HG03460 (cell line): ENCODE measurements around the gene BPTF.
"Not testable (repeated sequence)": the region's sequence is repeated elsewhere in the genome, so short reads cannot be mapped to it uniquely, and the experiment has no call there.

ENCODE experiments used
- ATAC-seq: cut with Tn5 transposase; IDR thresholded peaks from one replicate; pipeline ENCODE4 v1.9.1; 2021; ENCODE audit not compliant: unreplicated experiment

BPTF gene

DNA sequence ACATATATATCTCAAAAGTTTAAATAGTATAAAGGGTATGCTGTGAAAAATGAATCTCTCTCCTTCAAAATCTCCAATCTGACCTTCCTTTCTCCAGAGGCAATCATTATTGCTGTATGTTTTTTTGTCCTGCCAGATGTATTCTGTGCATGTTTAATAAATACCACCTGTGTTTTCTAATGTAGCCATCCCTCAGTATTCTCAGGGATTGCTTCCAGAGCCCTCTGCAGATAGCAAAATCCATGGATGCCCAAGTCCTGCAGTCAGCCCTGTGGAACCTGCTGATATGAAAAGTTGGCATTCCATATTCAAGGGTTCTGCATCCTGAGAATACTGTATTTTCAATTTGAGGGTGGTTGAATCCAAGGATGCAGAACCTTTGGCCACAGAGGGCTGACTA, 42.9 kb downstream of the BPTF start:
- no peak for ATAC-seq

GRCh38 chr17:67879662-67880061, 54.4 kb downstream of the BPTF start:
- no peak for ATAC-seq

DNA sequence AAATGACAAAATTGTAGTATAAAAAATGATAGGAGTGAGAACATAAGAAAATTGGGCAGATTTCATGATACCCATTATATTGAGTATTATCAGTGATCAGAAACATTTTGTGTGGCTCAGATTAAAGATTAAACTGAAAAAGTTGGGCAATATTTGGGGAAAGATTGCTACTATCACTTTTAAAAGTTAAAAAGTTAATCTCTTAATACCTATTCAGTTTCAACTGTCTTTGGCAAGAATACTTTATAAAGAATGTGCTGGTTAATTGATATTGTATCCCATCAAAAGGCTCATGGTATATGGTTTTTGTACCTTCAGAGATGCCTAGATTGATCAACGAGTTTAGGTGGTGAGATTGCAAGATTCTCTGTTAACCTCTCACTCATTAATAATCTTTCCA, 55.8 kb downstream of the BPTF start:
- ATAC-seq, result no peak

GRCh38 chr17:67884741-67885140, 59.4 kb downstream of the BPTF start:
- ATAC-seq, result no peak

DNA sequence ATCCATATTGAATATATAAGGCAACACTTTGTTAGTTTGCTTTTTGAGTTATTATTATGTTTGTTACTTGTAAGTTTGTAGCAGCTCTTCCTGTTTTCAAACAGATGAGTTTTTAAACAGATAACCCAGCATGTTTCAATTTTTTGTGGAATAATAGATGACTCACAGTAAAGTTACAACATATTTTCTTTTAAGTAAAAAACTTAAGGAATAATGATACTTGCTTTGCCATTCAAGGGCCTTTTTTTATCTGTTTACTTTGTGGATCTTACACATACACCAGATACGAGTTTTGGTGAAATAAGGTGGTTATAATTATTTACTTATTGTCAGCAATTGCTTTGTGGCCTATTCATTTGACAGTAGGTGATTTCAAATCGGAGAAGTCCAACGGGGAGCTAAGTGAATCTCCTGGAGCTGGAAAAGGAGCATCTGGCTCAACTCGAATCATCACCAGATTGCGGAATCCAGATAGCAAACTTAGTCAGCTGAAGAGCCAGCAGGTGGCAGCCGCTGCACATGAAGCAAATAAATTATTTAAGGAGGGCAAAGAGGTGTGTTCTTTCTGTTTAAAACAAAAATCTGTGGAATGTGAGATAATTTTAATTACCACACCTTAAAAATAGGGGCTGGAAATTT, 66.3 kb downstream of the BPTF start:
- no peak for ATAC-seq

DNA sequence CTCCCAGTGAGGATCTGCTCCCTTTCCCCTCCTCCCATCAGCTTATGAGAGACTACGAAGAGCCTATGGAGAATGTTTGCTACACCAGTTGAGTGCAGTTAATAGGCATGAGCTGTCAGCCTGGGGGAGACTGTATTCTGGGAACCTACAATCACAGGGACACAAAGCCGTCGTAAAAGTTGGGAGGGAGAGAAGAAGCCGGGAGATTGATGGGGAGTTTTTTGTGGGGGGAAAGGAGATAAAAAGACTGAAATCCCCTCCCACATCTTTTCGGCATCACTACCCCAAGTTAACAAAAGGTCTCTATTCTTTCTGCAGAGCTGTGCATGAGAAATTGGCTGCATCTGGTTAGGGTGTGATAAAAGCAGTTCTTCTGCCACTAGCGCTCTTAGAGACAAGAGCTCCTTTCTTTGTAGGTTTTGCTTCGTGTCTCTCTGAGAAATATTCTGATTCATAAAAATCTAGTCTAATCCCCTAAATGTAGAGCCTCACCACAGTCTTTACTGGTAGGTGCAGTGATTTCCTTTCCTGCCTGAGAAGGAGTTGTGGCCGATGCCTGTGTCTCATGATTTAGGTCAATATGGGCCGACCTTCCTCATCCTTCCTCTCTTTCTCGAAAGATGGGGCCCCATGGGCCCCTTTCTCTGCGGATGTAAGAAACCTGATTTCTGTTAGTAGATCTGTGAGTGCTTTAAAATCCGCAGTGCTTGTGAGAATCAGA, 77.4 kb downstream of the BPTF start:
- no peak for ATAC-seq

GRCh38 chr17:67905298-67905697, 80.0 kb downstream of the BPTF start:
- ATAC-seq, result not testable (repeated sequence)

GRCh38 chr17:67910117-67910803, 85.0 kb downstream of the BPTF start:
- not testable (repeated sequence) for ATAC-seq

DNA sequence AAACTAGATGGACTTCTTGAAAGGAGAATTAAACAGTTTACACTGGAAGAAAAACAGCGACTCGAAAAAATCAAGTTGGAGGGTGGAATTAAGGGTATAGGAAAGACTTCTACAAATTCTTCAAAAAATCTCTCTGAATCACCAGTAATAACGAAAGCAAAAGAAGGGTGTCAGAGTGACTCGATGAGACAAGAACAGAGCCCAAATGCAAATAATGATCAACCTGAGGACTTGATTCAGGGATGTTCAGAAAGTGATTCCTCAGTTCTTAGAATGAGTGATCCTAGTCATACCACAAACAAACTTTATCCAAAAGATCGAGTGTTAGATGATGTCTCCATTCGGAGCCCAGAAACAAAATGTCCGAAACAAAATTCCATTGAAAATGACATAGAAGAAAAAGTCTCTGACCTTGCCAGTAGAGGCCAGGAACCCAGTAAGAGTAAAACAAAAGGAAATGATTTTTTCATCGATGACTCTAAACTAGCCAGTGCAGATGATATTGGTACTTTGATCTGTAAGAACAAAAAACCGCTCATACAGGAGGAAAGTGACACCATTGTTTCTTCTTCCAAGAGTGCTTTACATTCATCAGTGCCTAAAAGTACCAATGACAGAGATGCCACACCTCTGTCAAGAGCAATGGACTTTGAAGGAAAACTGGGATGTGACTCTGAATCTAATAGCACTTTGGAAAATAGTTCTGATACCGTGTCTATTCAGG, 85.9 kb downstream of the BPTF start:
- ATAC-seq, result no peak

DNA sequence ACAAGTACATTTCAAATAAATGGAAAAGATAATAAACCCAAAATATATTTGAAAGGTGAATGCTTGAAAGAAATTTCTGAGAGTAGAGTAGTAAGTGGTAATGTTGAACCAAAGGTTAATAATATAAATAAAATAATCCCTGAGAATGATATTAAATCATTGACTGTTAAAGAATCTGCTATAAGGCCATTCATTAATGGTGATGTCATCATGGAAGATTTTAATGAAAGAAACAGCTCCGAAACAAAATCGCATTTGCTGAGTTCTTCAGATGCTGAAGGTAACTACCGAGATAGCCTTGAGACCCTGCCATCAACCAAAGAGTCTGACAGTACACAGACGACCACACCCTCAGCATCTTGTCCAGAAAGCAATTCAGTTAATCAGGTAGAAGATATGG, 86.8 kb downstream of the BPTF start:
- no peak for ATAC-seq

DNA sequence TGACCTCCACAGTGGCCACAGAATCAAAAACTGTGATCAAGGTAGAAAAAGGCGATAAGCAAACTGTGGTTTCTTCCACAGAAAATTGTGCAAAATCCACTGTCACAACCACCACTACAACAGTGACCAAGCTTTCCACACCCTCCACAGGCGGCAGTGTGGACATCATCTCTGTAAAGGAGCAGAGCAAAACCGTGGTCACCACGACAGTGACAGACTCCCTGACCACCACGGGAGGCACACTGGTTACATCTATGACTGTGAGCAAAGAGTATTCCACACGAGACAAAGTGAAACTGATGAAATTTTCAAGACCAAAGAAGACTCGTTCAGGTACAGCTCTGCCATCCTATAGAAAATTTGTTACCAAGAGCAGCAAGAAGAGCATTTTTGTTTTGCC, 87.4 kb downstream of the BPTF start:
- no peak for ATAC-seq

DNA sequence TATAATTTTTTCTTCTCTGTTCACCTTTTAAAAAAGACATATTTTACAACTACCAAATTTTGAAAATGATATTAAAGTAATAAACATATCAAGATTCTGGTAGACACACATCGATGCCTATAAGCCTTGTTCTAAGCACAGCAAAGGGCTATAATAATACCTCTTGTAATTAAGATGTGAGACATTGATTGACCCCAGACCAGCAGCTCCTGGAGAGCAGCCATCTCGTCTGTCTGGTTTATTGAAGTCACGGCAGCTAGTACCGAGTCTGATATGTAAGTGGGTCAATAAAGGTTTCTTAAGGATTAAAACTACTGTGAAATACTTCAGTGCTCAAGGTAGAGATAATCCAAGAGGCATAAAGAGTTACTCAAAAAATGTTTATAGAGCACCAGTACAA, 94.9 kb downstream of the BPTF start:
- ATAC-seq, result no peak

- no peak for ATAC-seq
Measured at GRCh38 chr17:67922503-67922902, 97.2 kb downstream of the BPTF start.

GRCh38 chr17:67928842-67929241, 103.5 kb downstream of the BPTF start:
- not testable (repeated sequence) for ATAC-seq

DNA sequence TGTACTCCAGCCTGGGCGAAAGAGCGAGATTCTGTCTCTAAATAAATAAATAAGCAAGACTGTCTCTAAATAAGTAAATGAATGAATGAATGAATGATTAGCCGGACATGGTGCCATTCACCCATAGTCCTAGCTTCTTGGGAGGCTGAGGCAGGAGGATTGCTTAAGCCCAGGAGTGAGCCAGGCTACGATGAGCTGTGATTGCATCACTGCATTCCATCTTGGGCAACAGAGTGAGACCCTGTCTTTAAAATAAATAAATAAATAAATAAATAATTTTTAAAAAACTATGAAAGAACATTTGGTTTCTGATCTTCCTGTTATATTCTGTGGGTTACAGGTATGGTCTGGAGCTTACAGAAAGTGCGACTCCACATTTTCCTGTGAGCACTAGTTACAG, 105.9 kb downstream of the BPTF start:
- no peak for ATAC-seq

DNA sequence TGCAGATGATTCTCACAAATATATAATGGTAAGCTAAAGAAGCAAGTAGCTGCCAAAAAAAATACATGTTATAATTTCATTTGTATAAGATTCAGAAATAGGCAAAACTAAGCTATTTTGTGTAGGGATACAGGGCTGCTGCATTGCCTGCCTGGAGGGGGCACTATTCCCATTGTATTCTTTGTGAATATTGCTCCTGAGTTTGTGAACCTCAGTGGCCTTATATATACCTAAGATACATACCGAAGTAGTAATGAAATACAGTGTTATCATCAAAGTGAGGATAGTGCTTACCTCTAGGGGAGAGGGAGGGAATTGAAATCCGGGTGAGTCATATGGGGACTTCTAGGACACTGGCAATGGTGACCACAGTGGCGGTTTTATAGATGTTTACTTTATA, 117.5 kb downstream of the BPTF start:
- ATAC-seq, result no peak

- ATAC-seq, result no peak
Measured at GRCh38 chr17:67944035-67944434, 118.7 kb downstream of the BPTF start.

DNA sequence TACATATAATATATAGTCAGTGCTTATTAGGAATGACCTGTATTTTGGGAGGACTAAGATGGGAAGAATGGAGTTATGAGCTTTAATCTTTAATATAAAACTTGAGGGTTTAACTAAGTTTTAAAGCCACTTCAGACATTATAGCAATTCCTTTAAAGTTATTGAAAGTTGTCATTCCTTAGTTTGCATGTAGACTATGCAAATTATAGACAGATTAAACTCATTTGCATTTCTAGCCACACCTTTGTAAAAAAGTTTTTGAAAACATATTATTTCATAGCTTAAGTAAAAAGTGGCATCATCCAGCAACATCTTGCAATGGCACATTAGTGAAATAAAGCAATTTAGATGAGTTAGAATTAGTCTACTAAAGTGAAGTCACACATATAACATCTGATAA, 121.2 kb downstream of the BPTF start:
- ATAC-seq, result no peak

DNA sequence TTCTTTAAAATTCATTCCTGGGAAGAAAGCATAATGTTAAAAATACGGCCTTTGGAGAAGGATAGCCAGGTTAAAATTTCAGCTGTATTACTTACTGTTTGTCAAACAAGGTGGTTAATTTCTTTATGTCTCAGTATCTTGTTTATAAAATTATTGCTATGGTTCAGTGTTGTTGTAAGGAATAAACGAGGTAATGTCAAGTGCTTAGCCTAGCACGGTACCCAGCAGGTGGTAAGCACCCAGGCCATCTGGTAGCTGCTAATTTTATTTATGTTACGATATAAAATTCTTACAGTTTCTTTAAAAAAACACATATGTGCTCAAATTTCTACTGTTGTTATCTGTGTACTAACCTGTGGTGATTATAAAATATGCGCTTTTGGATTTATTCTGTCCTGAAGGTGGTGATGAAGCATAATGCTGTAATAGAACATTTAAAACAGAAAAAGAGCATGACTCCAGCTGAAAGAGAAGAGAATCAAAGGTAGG, 122.1 kb downstream of the BPTF start:
- no peak for ATAC-seq

DNA sequence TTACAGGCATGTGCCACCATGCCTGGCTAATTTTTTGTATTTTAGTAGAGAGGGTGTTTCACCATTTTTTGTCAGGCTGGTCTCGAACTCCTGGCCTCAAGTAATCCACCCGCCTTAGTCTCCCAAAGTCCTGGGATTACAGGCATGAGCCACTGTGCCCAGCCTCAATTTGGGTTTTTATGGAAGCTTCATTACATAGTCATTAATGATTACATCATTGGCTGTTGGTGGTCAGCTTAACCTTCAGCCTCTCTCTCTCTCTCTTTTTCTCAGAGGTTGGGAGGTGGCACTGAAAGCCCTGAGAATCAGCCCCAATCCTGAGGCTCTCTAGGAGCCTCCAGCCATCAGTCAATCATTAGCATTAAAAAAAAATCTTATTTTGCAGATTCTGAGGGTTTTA, 125.6 kb downstream of the BPTF start:
- no peak for ATAC-seq

GRCh38 chr17:67959510-67959909, 134.2 kb downstream of the BPTF start:
- ATAC-seq, result no peak
